ENCODE data around the gene PSAPL1. TPM values are rescaled to one million over a fixed set of nuclear protein-coding genes. Genes with fewer than 3 reads are reported as not detected.

Gene PSAPL1
- total and polyA plus RNA-seq, 8 donors: 0.03 to 37.5 (median 5.7) TPM; not detected in 2

- Histone ChIP-seq H3K9me3 (peaks cover 0 to 8% (median 4%) of the 10 kb centered on the region in 4 donors), H3K4me3 (no peak overlapping the region), H3K27ac (no peak overlapping the region), H3K27me3 (peaks cover 0 to 37% (median 0%) of the 10 kb centered on the region in 3 donors), H3K36me3 (no peaks in the 10 kb centered on the region), H3K4me1 (no peaks in the 10 kb centered on the region)
- 63 to 79% (median 65%) methylated on average over 14 to 17 of the region's 17 CpGs for WGBS, 5 donors
- no peak for DNase-seq
- TF ChIP-seq EP300 (IDR thresholded peaks at IDR 0.05) (no peak), POLR2A (IDR thresholded peaks at IDR 0.05) (no peak), POLR2AphosphoS5 (IDR thresholded peaks at IDR 0.05) (no peak)
- TF ChIP-seq, protein P1, sequence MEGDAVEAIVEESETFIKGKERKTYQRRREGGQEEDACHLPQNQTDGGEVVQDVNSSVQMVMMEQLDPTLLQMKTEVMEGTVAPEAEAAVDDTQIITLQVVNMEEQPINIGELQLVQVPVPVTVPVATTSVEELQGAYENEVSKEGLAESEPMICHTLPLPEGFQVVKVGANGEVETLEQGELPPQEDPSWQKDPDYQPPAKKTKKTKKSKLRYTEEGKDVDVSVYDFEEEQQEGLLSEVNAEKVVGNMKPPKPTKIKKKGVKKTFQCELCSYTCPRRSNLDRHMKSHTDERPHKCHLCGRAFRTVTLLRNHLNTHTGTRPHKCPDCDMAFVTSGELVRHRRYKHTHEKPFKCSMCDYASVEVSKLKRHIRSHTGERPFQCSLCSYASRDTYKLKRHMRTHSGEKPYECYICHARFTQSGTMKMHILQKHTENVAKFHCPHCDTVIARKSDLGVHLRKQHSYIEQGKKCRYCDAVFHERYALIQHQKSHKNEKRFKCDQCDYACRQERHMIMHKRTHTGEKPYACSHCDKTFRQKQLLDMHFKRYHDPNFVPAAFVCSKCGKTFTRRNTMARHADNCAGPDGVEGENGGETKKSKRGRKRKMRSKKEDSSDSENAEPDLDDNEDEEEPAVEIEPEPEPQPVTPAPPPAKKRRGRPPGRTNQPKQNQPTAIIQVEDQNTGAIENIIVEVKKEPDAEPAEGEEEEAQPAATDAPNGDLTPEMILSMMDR (IDR thresholded peaks at IDR 0.05): no peak
- intact Hi-C loops (cut with DNase I; ENCODE audit: low total_unique reads): no loop called here
These were observed 26.5 kb upstream of the PSAPL1 start for GRCh38 chr4:7461230-7461629.

GRCh38 chr4:7460566-7460965 is 25.8 kb upstream of the PSAPL1 start:
- intact Hi-C loops (cut with DNase I; ENCODE audit: low total_unique reads): no loop called here
- Histone ChIP-seq H3K9me3 (peaks cover 0 to 1% (median 0%) of the 10 kb centered on the region in 4 donors), H3K4me3 (no peak overlapping the region), H3K27ac (no peak overlapping the region), H3K4me1 (no peaks in the 10 kb centered on the region), H3K36me3 (no peaks in the 10 kb centered on the region), H3K27me3 (peaks cover 0 to 37% (median 0%) of the 10 kb centered on the region in 3 donors)
- peak in 1 of 2 donors; percentile 65 for DNase-seq
- 48 to 58% (median 52%) methylated on average over 17 of the region's 17 CpGs for WGBS, 5 donors
- TF ChIP-seq, protein P1 (IDR thresholded peaks at IDR 0.05): no peak
- TF ChIP-seq POLR2A (IDR thresholded peaks at IDR 0.05): no peak
- no peak for TF ChIP-seq EP300 (IDR thresholded peaks at IDR 0.05)
- no peak for TF ChIP-seq POLR2AphosphoS5 (IDR thresholded peaks at IDR 0.05)

GRCh38 chr4:7459471-7459870 is 24.7 kb upstream of the PSAPL1 start:
- Histone ChIP-seq H3K27ac (no peak overlapping the region), H3K4me1 (no peaks in the 10 kb centered on the region), H3K9me3 (no peaks in the 10 kb centered on the region), H3K4me3 (no peak overlapping the region), H3K27me3 (peaks cover 0 to 32% (median 0%) of the 10 kb centered on the region in 3 donors), H3K36me3 (no peaks in the 10 kb centered on the region)
- 71 to 95% (median 85%) methylated on average over 1 to 8 of the region's 8 CpGs for WGBS, 5 donors
- TF ChIP-seq POLR2AphosphoS5 (IDR thresholded peaks at IDR 0.05) (no peak), POLR2A (IDR thresholded peaks at IDR 0.05) (no peak), EP300 (IDR thresholded peaks at IDR 0.05) (no peak)
- TF ChIP-seq, protein P1 (IDR thresholded peaks at IDR 0.05): no peak
- intact Hi-C loops (cut with DNase I; ENCODE audit: low total_unique reads): no loop called here
- no peak for DNase-seq

- Histone ChIP-seq H3K4me3 (no peak overlapping the region), H3K9me3 (no peaks in the 10 kb centered on the region), H3K27me3 (peaks cover 0 to 32% (median 0%) of the 10 kb centered on the region in 3 donors), H3K27ac (no peak overlapping the region), H3K36me3 (no peaks in the 10 kb centered on the region), H3K4me1 (no peaks in the 10 kb centered on the region)
- TF ChIP-seq EP300 (IDR thresholded peaks at IDR 0.05): no peak
- TF ChIP-seq, protein P1 (IDR thresholded peaks at IDR 0.05): no peak
- DNase-seq: no peak
- intact Hi-C loops (cut with DNase I; ENCODE audit: low total_unique reads): no loop called here
- 80 to 93% (median 83%) methylated on average over 1 to 4 of the region's 4 CpGs for WGBS, 5 donors
These were observed 23.7 kb upstream of the PSAPL1 start for GRCh38 chr4:7458477-7458876.
